Fibroblast of lung (primary cell): ENCODE data around the gene FSIP1.

Experiments
- CTCF ChIP-seq, 2 donors: IDR thresholded peaks in 1 of 2; conservative IDR thresholded peaks in 1 of 2; 1 replicate in 1 of 2; 2 replicates in 1 of 2; pipeline ENCODE4 v1.5.1; 2011 to 2012; ENCODE audit warnings: low read length in 2 of 2, control low read depth in 1 of 2, inconsistent platforms in 1 of 2, low read depth in 1 of 2, mild to moderate bottlenecking in 1 of 2
- EZH2 ChIP-seq: IDR thresholded peaks from 2 replicates; pipeline ENCODE4 v1.5.1; 2012; ENCODE audit warnings: low read length, control low read depth, mild to moderate bottlenecking; ENCODE audit errors: missing control alignments

- TF ChIP-seq CTCF (conservative IDR thresholded peaks at IDR 0.05 in 1 of 2, IDR thresholded peaks at IDR 0.05 in 1 of 2; ENCODE audit: low read depth in 1 of 2, low read length in 2 of 2) (no peak), EZH2 (no peak)
Measured at GRCh38 chr15:39598958-39599845, 183.4 kb downstream of the FSIP1 start.
